CD14-positive monocyte (primary cell): ENCODE data around the gene MMGT1. TPM values are rescaled to one million over a fixed set of nuclear protein-coding genes. Genes with fewer than 3 reads are reported as not detected.

ENCODE experiments used
- DNase-seq, 3 donors: peaks; one replicate each; pipeline ENCODE4 v3.0.0-alpha.2; 2011 to 2022
- H2AFZ ChIP-seq: 2 replicates; pipeline ENCODE4 v1.6.0; 2012; ENCODE audit warnings: mild to moderate bottlenecking, low read depth, low read length, inconsistent platforms; ENCODE audit not compliant: insufficient read depth, poor library complexity, severe bottlenecking
- H3K27ac ChIP-seq, 2 donors: 1 replicate in 1 of 2; 2 replicates in 1 of 2; pipeline ENCODE4 v1.5.1; 2012 to 2013; ENCODE audit warnings: low read length in 2 of 2, control low read depth in 1 of 2, inconsistent platforms in 1 of 2, low read depth in 1 of 2, mild to moderate bottlenecking in 1 of 2
- H3K27me3 ChIP-seq, 2 donors: one replicate each; pipeline versions ENCODE4 v1.6.0 to v1.6.1; 2011 to 2013; ENCODE audit warnings: low read length in 2 of 2; ENCODE audit not compliant: control insufficient read depth in 2 of 2, insufficient read depth in 2 of 2
- H3K36me3 ChIP-seq, 2 donors: replicated peaks in 1 of 2; 1 replicate in 1 of 2; 2 replicates in 1 of 2; pipeline versions ENCODE4 v1.5.1 to v1.6.1; 2012 to 2013; ENCODE audit warnings: low read length in 2 of 2, control low read depth in 1 of 2, inconsistent platforms in 1 of 2, mild to moderate bottlenecking in 1 of 2; ENCODE audit not compliant: insufficient read depth in 2 of 2, control insufficient read depth in 1 of 2
- H3K4me1 ChIP-seq, 2 donors: 1 replicate in 1 of 2; 2 replicates in 1 of 2; pipeline versions ENCODE4 v1.5.1 to v1.6.1; 2012 to 2013; ENCODE audit warnings: low read length in 2 of 2, control low read depth in 1 of 2, inconsistent platforms in 1 of 2, mild to moderate bottlenecking in 1 of 2, moderate library complexity in 1 of 2; ENCODE audit not compliant: insufficient read depth in 2 of 2, control insufficient read depth in 1 of 2
- H3K4me2 ChIP-seq: replicated peaks from 2 replicates; pipeline ENCODE3; 2012; ENCODE audit warnings: low read length, moderate library complexity, mild to moderate bottlenecking; ENCODE audit not compliant: poor library complexity, severe bottlenecking; ENCODE audit errors: extremely low read depth
- H3K4me3 ChIP-seq, 3 experiments: fragments of 200-600 bp in 1 of 3; sonication (generic) in 1 of 3; replicated peaks in 1 of 3; 1 replicate in 2 of 3; 2 replicates in 1 of 3; pipeline ENCODE4 v1.5.1; 2011 to 2013; ENCODE audit warnings: low read length in 3 of 3, mild to moderate bottlenecking in 3 of 3, control low read depth in 2 of 3, low read depth in 2 of 3, inconsistent platforms in 1 of 3, moderate library complexity in 1 of 3
- H3K79me2 ChIP-seq: 2 replicates; pipeline ENCODE4 v1.6.0; 2012; ENCODE audit warnings: mild to moderate bottlenecking, control low read depth, inconsistent platforms, low read length, moderate library complexity; ENCODE audit not compliant: insufficient read depth
- H3K9ac ChIP-seq: 2 replicates; pipeline ENCODE4 v1.6.0; 2017; ENCODE audit warnings: low read length, mild to moderate bottlenecking; ENCODE audit not compliant: insufficient read depth, poor library complexity, severe bottlenecking
- H3K9me3 ChIP-seq, 2 donors: replicated peaks in 1 of 2; 1 replicate in 1 of 2; 2 replicates in 1 of 2; pipeline versions ENCODE4 v1.5.1 to v1.6.1; 2012 to 2013; ENCODE audit warnings: low read length in 2 of 2, control low read depth in 1 of 2; ENCODE audit not compliant: control insufficient read depth in 1 of 2, insufficient read depth in 1 of 2
- H4K20me1 ChIP-seq: 2 replicates; pipeline ENCODE4 v1.6.0; 2012; ENCODE audit warnings: mild to moderate bottlenecking, low read length, control low read depth, moderate library complexity; ENCODE audit not compliant: insufficient read depth
- H3K27ac Mint-ChIP-seq, 7 donors: one replicate each; pipeline ENCODE4 v1.8.0; 2020; ENCODE audit warnings: mild to moderate bottlenecking in 7 of 7, mixed read lengths in 7 of 7, moderate library complexity in 6 of 7, inconsistent platforms in 2 of 7
- H3K27me3 Mint-ChIP-seq, 3 donors: one replicate each; pipeline ENCODE4 v1.8.0; 2021 to 2022; ENCODE audit warnings: low read depth in 3 of 3, mild to moderate bottlenecking in 3 of 3, mixed read lengths in 3 of 3, moderate library complexity in 3 of 3, inconsistent platforms in 1 of 3
- H3K36me3 Mint-ChIP-seq, 2 donors: one replicate each; pipeline ENCODE4 v1.8.0; 2020; ENCODE audit warnings: mixed read lengths in 2 of 2, inconsistent platforms in 1 of 2, mild to moderate bottlenecking in 1 of 2
- H3K4me1 Mint-ChIP-seq: one replicate; pipeline ENCODE4 v1.8.0; 2020; ENCODE audit warnings: mild to moderate bottlenecking, mixed read lengths
- H3K4me3 Mint-ChIP-seq, 2 donors: one replicate each; pipeline ENCODE4 v1.8.0; 2020; ENCODE audit warnings: mild to moderate bottlenecking in 2 of 2, mixed read lengths in 2 of 2, moderate library complexity in 1 of 2
- H3K9me3 Mint-ChIP-seq, 7 donors: one replicate each; pipeline ENCODE4 v1.8.0; 2020 to 2022; ENCODE audit warnings: mixed read lengths in 7 of 7, mild to moderate bottlenecking in 6 of 7, moderate library complexity in 6 of 7, inconsistent platforms in 2 of 7
- WGBS: methylation state at CpG from one replicate; pipeline ENCODE4 v1.1.5; 2013; ENCODE audit warnings: missing lambda C conversion rate; ENCODE audit not compliant: insufficient coverage; 5-methylcytosine and 5-hydroxymethylcytosine counted together
- intact Hi-C, 2 donors: fragments of 100-400 bp; cut with micrococcal nuclease; formaldehyde crosslinking; loops; one replicate each; pipeline versions ENCODE4 v1.15.0 to v1.15.1; 2023
- polyA plus RNA-seq, 3 donors: library from polyadenylated mRNA; depleted of rRNA in 1 of 3; unstranded in 2 of 3; stranded (reverse) in 1 of 3; fragments of 300-500 nt in 2 of 3; fragments of >200 nt in 1 of 3; fragmentation: Illumina TruSeq in 2 of 3; gene quantifications; 1 replicate in 2 of 3; 2 replicates in 1 of 3; pipeline ENCODE4 v1.2.3, GENCODE V29; 2012 to 2021
- TF ChIP-seq, protein P1 (sequence below): fragments of 200-600 bp; IDR thresholded peaks from one replicate; pipeline ENCODE4 v1.8.0; 2022; ENCODE audit warnings: antibody characterized with exemption, mild to moderate bottlenecking

Gene MMGT1
- polyA plus RNA-seq, 3 donors: 11.7 to 14.2 (median 11.8) TPM

DNA sequence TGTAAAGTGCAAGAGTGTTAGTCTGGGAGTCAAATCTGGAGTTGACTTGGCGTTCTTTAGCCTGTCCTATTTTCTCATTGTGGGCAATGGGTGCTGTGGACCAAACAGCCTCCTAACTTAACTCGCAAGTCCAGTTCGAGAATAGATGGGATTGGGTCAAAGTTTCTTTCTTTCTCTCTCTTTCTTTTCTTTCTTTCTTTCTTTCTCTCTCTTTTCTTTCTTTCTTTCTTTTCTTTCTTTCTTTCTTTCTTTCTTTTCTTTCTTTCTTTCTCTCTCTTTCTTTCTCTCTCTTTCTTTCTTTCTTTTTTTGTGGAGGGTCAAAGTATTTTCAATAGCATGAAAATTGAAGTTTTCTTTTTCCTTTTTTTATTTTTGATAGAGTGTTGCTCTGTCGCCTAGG, 14.5 kb upstream of the MMGT1 start:
- Histone ChIP-seq H3K36me3 (no peaks in the 10 kb centered on the region), H3K27ac (no peak overlapping the region), H3K4me1 (peaks cover 24 to 29% of the 10 kb centered on the region in 2 donors), H4K20me1 (no peaks in the 10 kb centered on the region), H2AFZ (no peak overlapping the region), H3K9me3 (no peaks in the 10 kb centered on the region), H3K4me3 (no peak overlapping the region), H3K79me2 (peaks cover 37% of the 10 kb centered on the region), H3K27me3 (no peaks in the 10 kb centered on the region), H3K4me2 (no peak overlapping the region), H3K9ac (no peak overlapping the region)
- peaks cover 0 to 6% (median 0%) of the 10 kb centered on the region in 7 donors for H3K9me3 Mint-ChIP-seq
- no peak for DNase-seq
- WGBS: no CpG with 5 or more reads among the region's 4 CpGs
- H3K4me1 Mint-ChIP-seq: peaks cover 33% of the 10 kb centered on the region
- peak overlapping the region in 2 of 7 donors; percentile 51 to 60 for H3K27ac Mint-ChIP-seq
- H3K36me3 Mint-ChIP-seq: peaks cover 6 to 15% of the 10 kb centered on the region in 2 donors
- TF ChIP-seq, protein P1, sequence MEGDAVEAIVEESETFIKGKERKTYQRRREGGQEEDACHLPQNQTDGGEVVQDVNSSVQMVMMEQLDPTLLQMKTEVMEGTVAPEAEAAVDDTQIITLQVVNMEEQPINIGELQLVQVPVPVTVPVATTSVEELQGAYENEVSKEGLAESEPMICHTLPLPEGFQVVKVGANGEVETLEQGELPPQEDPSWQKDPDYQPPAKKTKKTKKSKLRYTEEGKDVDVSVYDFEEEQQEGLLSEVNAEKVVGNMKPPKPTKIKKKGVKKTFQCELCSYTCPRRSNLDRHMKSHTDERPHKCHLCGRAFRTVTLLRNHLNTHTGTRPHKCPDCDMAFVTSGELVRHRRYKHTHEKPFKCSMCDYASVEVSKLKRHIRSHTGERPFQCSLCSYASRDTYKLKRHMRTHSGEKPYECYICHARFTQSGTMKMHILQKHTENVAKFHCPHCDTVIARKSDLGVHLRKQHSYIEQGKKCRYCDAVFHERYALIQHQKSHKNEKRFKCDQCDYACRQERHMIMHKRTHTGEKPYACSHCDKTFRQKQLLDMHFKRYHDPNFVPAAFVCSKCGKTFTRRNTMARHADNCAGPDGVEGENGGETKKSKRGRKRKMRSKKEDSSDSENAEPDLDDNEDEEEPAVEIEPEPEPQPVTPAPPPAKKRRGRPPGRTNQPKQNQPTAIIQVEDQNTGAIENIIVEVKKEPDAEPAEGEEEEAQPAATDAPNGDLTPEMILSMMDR: no peak
- intact Hi-C loops: no loop called here
- peaks cover 0 to 10% (median 0%) of the 10 kb centered on the region in 3 donors for H3K27me3 Mint-ChIP-seq
- no peak overlapping the region for H3K4me3 Mint-ChIP-seq

DNA sequence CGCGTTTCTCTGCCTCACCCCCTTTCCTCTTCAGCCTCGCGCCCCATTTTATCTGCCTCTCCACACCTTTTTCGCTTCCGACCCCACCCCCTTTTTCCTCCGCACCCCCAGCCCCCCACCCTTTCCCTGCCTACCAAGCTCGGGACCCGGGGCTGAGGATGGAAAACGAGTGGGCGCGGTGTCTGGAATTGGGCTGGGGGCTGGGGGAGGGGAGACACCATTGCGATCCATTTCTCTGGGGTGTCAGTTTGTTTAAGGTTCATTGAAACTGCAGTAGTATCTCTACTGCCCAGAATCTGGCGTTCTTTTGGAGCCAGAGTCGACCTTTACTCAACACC, 12.2 kb upstream of the MMGT1 start:
- TF ChIP-seq, protein P1: no peak
- Mint-ChIP-seq H3K4me3 (peak overlapping the region; percentile 92 to 93), H3K9me3 (peaks cover 0 to 4% (median 1%) of the 10 kb centered on the region in 7 donors), H3K27ac (peak overlapping the region in 6 of 7 donors; percentile 14 to 84 (median 81)), H3K36me3 (peaks cover 0 to 2% of the 10 kb centered on the region in 2 donors), H3K4me1 (peaks cover 55% of the 10 kb centered on the region), H3K27me3 (peaks cover 0 to 7% (median 2%) of the 10 kb centered on the region in 3 donors)
- peak overlapping the region; percentile 75 to 90 (median 89) for H3K4me3 ChIP-seq
- no peaks in the 10 kb centered on the region for H3K27me3 ChIP-seq
- H4K20me1 ChIP-seq: no peaks in the 10 kb centered on the region
- peak overlapping the region in 1 of 2 donors; percentile 70 for H3K27ac ChIP-seq
- peaks cover 37% of the 10 kb centered on the region for H3K79me2 ChIP-seq
- peak overlapping the region; percentile 69 for H3K9ac ChIP-seq
- intact Hi-C loops: no loop called here
- peak overlapping the region; percentile 77 for H3K4me2 ChIP-seq
- DNase-seq: no peak
- H3K36me3 ChIP-seq: no peaks in the 10 kb centered on the region
- 0% methylated on average over 1 of the region's 15 CpGs for WGBS
- H3K9me3 ChIP-seq: no peaks in the 10 kb centered on the region
- peak overlapping the region; percentile 69 for H2AFZ ChIP-seq
- H3K4me1 ChIP-seq: peaks cover 44 to 48% of the 10 kb centered on the region in 2 donors
